A673 (cell line): ENCODE results near the gene SLC22A6. TPM values are rescaled to one million over a fixed set of nuclear protein-coding genes. Genes with fewer than 3 reads are reported as not detected.

Source experiments
- BruUV-seq: library from RNA; stranded (reverse); fragments of 400-500 nt; replicated peaks from 2 replicates; lab custom pipeline; 2021; lab: Mats Ljungman, UMichigan
- CTCF ChIA-PET: fragments of 300-600 bp; sonication (Branson Sonifier 250); formaldehyde crosslinking; loops from one replicate; lab custom pipeline; 2022; ENCODE audit warnings: antibody characterized with exemption; lab: Charles Lee
- POLR2A ChIA-PET: fragments of 300-600 bp; sonication (Branson Sonifier 250); formaldehyde crosslinking; loops from one replicate; lab custom pipeline; 2022; ENCODE audit warnings: antibody characterized with exemption; ENCODE audit not compliant: low non-redundant PET; lab: Charles Lee
- DNase-seq: peaks from one replicate; pipeline ENCODE4 v3.0.0-alpha.2; 2015; ENCODE audit warnings: low spot score
- H3K27ac ChIP-seq: fragments of 200-600 bp; sonication (generic); 2 replicates; pipeline ENCODE4 v1.5.1; 2016; ENCODE audit warnings: mixed run types, low read depth, mild to moderate bottlenecking, mixed read lengths, antibody characterized with exemption, low read length; ENCODE audit not compliant: poor library complexity, severe bottlenecking
- H3K27me3 ChIP-seq: fragments of 200-600 bp; sonication (generic); replicated peaks from 2 replicates; pipeline ENCODE4 v1.6.1; 2017; ENCODE audit warnings: mixed run types, low read depth, mild to moderate bottlenecking, mixed read lengths, antibody characterized with exemption, low read length; ENCODE audit not compliant: insufficient read depth, poor library complexity
- H3K36me3 ChIP-seq: fragments of 200-600 bp; sonication (generic); 2 replicates; pipeline ENCODE4 v1.6.1; 2016; ENCODE audit warnings: mixed run types, mild to moderate bottlenecking, mixed read lengths, antibody characterized with exemption, low read length; ENCODE audit not compliant: insufficient read depth, poor library complexity, severe bottlenecking
- H3K4me1 ChIP-seq: fragments of 200-600 bp; sonication (generic); 2 replicates; pipeline ENCODE4 v1.6.1; 2017; ENCODE audit warnings: mixed run types, mild to moderate bottlenecking, mixed read lengths, antibody characterized with exemption, low read length; ENCODE audit not compliant: insufficient read depth, poor library complexity, severe bottlenecking
- H3K4me3 ChIP-seq: fragments of 200-600 bp; sonication (generic); 2 replicates; pipeline ENCODE4 v1.5.1; 2016; ENCODE audit warnings: low read depth, mixed run types, mild to moderate bottlenecking, mixed read lengths, low read length; ENCODE audit not compliant: poor library complexity, severe bottlenecking
- H3K9me3 ChIP-seq: fragments of 200-600 bp; sonication (generic); 2 replicates; pipeline ENCODE4 v1.6.1; 2016; ENCODE audit warnings: mixed run types, low read depth, mild to moderate bottlenecking, mixed read lengths, antibody characterized with exemption, low read length; ENCODE audit not compliant: poor library complexity, severe bottlenecking
- CTCF ChIP-seq: fragments of 300-800, 200-600 bp; sonication (generic); conservative IDR thresholded peaks from 2 replicates; pipeline ENCODE4 v1.5.1; 2017; ENCODE audit warnings: low read depth, mild to moderate bottlenecking, antibody characterized with exemption, low read length, moderate library complexity, mixed read lengths
- EZH2 ChIP-seq: fragments of 200-600 bp; sonication (generic); IDR thresholded peaks from 2 replicates; pipeline ENCODE4 v1.6.1; 2017; ENCODE audit warnings: borderline replicate concordance, low read depth, mild to moderate bottlenecking, mixed read lengths, antibody characterized with exemption, low read length; ENCODE audit not compliant: poor library complexity, severe bottlenecking
- intact Hi-C: fragments of 100-400 bp; cut with micrococcal nuclease; formaldehyde crosslinking; loops from one replicate; pipeline ENCODE4 v1.10.0; 2022; ENCODE audit not compliant: unreplicated experiment
- total RNA-seq: library from RNA; stranded (reverse); gene quantifications from 2 replicates; pipeline ENCODE4 v1.2.3, GENCODE V29; 2021

The SLC22A6 gene
- total RNA-seq, 1 experiment from 2014 or later, result not detected

DNA sequence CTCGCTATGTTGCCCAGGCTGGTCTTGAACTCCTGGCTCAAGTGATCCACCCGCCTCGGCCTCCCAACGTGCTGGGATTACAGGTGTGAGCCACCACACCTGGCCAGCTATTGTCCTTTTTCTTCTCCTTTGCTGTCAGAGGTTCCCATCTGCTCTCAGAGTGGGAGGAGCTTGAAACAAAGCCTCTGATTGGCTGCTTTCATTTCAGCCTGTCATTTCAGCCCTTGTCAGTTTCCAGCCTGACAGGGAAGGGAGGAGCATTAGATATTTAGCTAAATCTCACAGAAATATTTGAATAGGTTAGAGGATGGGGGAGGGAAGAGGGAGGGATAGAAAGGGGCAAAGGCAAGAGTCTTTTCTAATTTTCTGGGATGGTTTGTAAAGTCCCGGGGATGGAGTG, 8.7 kb downstream of the SLC22A6 start:
- Histone ChIP-seq H3K9me3 (no peaks in the 10 kb centered on the region), H3K36me3 (no peaks in the 10 kb centered on the region), H3K4me3 (no peak overlapping the region), H3K27ac (no peak overlapping the region), H3K27me3 (no peaks in the 10 kb centered on the region), H3K4me1 (peaks cover 10% of the 10 kb centered on the region)
- POLR2A ChIA-PET, result no interaction called here
- no TSS peak for BruUV-seq
- DNase-seq, result peak; percentile 39
- TF ChIP-seq EZH2 (no peak), CTCF (no peak)
- intact Hi-C loops, result no loop called here
- CTCF ChIA-PET, result interaction anchor here (0.6 to 2.6 kb wide), 7 partner anchors 17 to 687 kb away, joined by 3 to 49 read pairs (median 4); no protein-coding TSS in a partner anchor

DNA sequence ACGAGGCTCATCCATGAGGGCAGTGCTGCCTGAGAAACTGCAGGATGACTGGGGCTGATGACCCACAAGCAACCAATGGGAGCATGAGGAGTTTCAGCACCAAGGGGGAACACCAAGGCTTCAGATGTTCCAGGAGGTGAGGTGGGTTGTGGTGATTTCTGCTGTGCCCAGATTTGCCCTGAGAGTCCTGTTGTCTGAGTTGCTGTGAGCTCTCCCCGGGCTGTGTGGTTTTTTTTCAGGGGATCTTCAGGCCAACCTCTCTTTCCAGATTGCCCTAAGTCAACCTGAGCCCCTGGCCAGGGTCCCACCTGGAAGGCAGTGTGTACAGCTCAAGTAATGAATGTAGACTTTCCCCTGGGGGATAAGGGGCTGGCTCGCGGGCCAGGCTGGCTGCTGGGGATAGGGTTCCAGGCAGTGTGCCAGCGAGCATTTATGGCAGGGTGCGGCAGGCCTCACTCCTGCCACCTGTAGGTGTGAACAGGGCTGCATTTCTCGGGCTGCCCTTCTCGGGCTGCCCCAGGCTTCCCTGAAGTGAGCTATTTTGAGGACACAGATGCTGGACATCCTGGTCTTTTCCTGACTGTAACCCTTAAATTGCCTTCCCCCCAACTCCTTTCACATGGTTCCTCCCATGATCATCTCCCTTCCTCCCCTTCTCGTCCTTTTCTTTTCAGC, 9.8 kb downstream of the SLC22A6 start:
- Histone ChIP-seq H3K9me3 (no peaks in the 10 kb centered on the region), H3K36me3 (no peaks in the 10 kb centered on the region), H3K4me3 (no peak overlapping the region), H3K4me1 (peaks cover 10% of the 10 kb centered on the region), H3K27ac (no peak overlapping the region), H3K27me3 (peaks cover 6% of the 10 kb centered on the region)
- ChIA-PET CTCF (interaction anchor here (0.6 to 2.6 kb wide), 12 partner anchors 16 to 301 kb away, joined by 3 to 49 read pairs (median 4); no protein-coding TSS in a partner anchor), POLR2A (no interaction called here)
- intact Hi-C loops, result loop anchor here (1.0 kb wide), 1 partner anchor 66 kb away; no protein-coding TSS in a partner anchor
- TF ChIP-seq CTCF (peak; percentile 83), EZH2 (no peak)
- BruUV-seq, result no TSS peak
- DNase-seq, result peak; percentile 89

- peaks cover 9% of the 10 kb centered on the region for H3K27me3 ChIP-seq
- no peaks in the 10 kb centered on the region for H3K4me1 ChIP-seq
- H3K36me3 ChIP-seq, result no peaks in the 10 kb centered on the region
- no peaks in the 10 kb centered on the region for H3K9me3 ChIP-seq
- BruUV-seq, result no TSS peak
- POLR2A ChIA-PET, result no interaction called here
- no peak overlapping the region for H3K27ac ChIP-seq
- no peak overlapping the region for H3K4me3 ChIP-seq
- CTCF ChIA-PET, result no interaction called here
- TF ChIP-seq CTCF, result no peak
- no peak for TF ChIP-seq EZH2
- intact Hi-C loops, result no loop called here
- no peak for DNase-seq
Measured at GRCh38 chr11:62965574-62965973, 19.2 kb downstream of the SLC22A6 start.
